CD4-positive, alpha-beta T cell (primary cell): ENCODE results near the gene RAB25. TPM values are rescaled to one million over a fixed set of nuclear protein-coding genes. Genes with fewer than 3 reads are reported as not detected.

Experiments used
- ATAC-seq: fragments of 200-7000 bp; cut with Tn5 transposase; one replicate; pipeline ENCODE4 v1.10.0; 2022; ENCODE audit warnings: mild to moderate bottlenecking; ENCODE audit not compliant: poor library complexity
- CTCF ChIA-PET: fragments of 350-600 bp; sonication (Branson Sonifier 250); formaldehyde crosslinking; loops from one replicate; lab custom pipeline; 2021; ENCODE audit warnings: antibody characterized with exemption, inconsistent platforms; lab: Charles Lee
- POLR2A ChIA-PET: fragments of 350-600 bp; sonication (Branson Sonifier 250); formaldehyde crosslinking; loops from one replicate; lab custom pipeline; 2021; ENCODE audit warnings: antibody characterized with exemption, inconsistent platforms; lab: Charles Lee
- DNase-seq, 14 experiments: peaks; one replicate each; pipeline ENCODE4 v3.0.0-alpha.2; 2013 to 2020; ENCODE audit warnings: mixed read lengths in 2 of 14
- H3K27ac ChIP-seq, 2 donors: one replicate each; pipeline versions ENCODE4 v1.5.1 to v1.7.0; 2013; ENCODE audit warnings: low read length in 2 of 2, low read depth in 1 of 2, mild to moderate bottlenecking in 1 of 2
- H3K27me3 ChIP-seq, 2 experiments: 1 replicate in 1 of 2; 2 replicates in 1 of 2; pipeline versions ENCODE4 v1.6.1 to v1.7.0; 2013; ENCODE audit warnings: low read length in 2 of 2, control low read depth in 1 of 2, mild to moderate bottlenecking in 1 of 2, moderate library complexity in 1 of 2; ENCODE audit not compliant: insufficient read depth in 2 of 2, control insufficient read depth in 1 of 2
- H3K36me3 ChIP-seq: one replicate; pipeline ENCODE4 v1.6.1; 2013; ENCODE audit warnings: low read length, control low read depth; ENCODE audit not compliant: insufficient read depth
- H3K4me1 ChIP-seq: one replicate; pipeline ENCODE4 v1.6.1; 2013; ENCODE audit warnings: low read length, control low read depth; ENCODE audit not compliant: insufficient read depth
- H3K4me3 ChIP-seq: one replicate; pipeline ENCODE4 v1.5.1; 2013; ENCODE audit warnings: mild to moderate bottlenecking, low read length, moderate library complexity
- H3K9me3 ChIP-seq, 2 experiments: 1 replicate in 1 of 2; 2 replicates in 1 of 2; pipeline versions ENCODE4 v1.6.1 to v1.7.0; 2013; ENCODE audit warnings: low read length in 2 of 2, mild to moderate bottlenecking in 2 of 2, control low read depth in 1 of 2, moderate library complexity in 1 of 2; ENCODE audit not compliant: control insufficient read depth in 1 of 2, insufficient read depth in 1 of 2
- H3K27ac Mint-ChIP-seq: one replicate; pipeline ENCODE4 v1.8.0; 2020; ENCODE audit warnings: mixed read lengths
- H3K27me3 Mint-ChIP-seq: one replicate; pipeline ENCODE4 v1.8.0; 2021; ENCODE audit warnings: mixed read lengths
- H3K36me3 Mint-ChIP-seq: one replicate; pipeline ENCODE4 v1.8.0; 2021; ENCODE audit warnings: low read depth, mixed read lengths
- H3K4me1 Mint-ChIP-seq: one replicate; pipeline ENCODE4 v1.8.0; 2021; ENCODE audit warnings: low read depth, mixed read lengths
- H3K4me3 Mint-ChIP-seq: one replicate; pipeline ENCODE4 v1.8.0; 2020; ENCODE audit warnings: mild to moderate bottlenecking, mixed read lengths
- H3K9me3 Mint-ChIP-seq: one replicate; pipeline ENCODE4 v1.8.0; 2020; ENCODE audit warnings: mixed read lengths
- intact Hi-C, 2 experiments: fragments of 100-400 bp; cut with DNase I in 1 of 2; cut with micrococcal nuclease in 1 of 2; formaldehyde crosslinking; loops; one replicate each; pipeline versions ENCODE4 v1.15.1 to v1.9.0; 2023 to 2025; cut with DNase I, micrococcal nuclease
- total RNA-seq, 174 experiments: library from RNA in 2 of 174; stranded (reverse) in 2 of 174; gene quantifications; one replicate each; pipeline ENCODE4 v1.2.3 and lab custom pipeline; 2021 to 2026
- TF ChIP-seq, protein P1 (sequence below): fragments of 200-600 bp; IDR thresholded peaks from one replicate; pipeline ENCODE4 v1.8.0; 2022; ENCODE audit warnings: antibody characterized with exemption, mild to moderate bottlenecking

Gene RAB25
- total RNA-seq, 2 experiments from 2014 or later = 0.58 to 1.3 TPM

DNA sequence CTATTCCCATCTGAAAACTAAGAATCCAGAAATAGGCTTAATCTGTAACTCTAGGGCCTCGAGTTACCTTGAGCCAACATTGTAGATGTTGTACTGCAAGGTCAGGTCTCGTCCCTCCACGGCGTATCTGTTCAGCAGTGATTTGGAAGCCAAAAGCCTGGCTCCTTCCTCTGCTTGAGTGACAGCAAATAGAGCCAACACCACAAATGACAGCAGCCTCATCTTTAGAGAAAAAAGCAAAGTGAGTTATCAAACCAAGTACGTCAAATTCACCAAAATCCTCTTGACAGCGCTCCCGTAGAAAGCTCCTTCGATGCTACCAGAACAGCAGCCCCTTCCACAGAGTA is 41.0 kb upstream of the RAB25 start:
- H3K27ac ChIP-seq = no peak overlapping the region
- peak overlapping the region; percentile 100 for H3K4me3 Mint-ChIP-seq
- H3K27me3 Mint-ChIP-seq = no peaks in the 10 kb centered on the region
- TF ChIP-seq, protein P1, sequence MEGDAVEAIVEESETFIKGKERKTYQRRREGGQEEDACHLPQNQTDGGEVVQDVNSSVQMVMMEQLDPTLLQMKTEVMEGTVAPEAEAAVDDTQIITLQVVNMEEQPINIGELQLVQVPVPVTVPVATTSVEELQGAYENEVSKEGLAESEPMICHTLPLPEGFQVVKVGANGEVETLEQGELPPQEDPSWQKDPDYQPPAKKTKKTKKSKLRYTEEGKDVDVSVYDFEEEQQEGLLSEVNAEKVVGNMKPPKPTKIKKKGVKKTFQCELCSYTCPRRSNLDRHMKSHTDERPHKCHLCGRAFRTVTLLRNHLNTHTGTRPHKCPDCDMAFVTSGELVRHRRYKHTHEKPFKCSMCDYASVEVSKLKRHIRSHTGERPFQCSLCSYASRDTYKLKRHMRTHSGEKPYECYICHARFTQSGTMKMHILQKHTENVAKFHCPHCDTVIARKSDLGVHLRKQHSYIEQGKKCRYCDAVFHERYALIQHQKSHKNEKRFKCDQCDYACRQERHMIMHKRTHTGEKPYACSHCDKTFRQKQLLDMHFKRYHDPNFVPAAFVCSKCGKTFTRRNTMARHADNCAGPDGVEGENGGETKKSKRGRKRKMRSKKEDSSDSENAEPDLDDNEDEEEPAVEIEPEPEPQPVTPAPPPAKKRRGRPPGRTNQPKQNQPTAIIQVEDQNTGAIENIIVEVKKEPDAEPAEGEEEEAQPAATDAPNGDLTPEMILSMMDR = no peak
- peaks cover 44% of the 10 kb centered on the region for H3K36me3 Mint-ChIP-seq
- intact Hi-C loops = loop anchor here (1.0 to 2.0 kb wide), 2 partner anchors 35 to 161 kb away; partner anchors contain the start of genes LAMTOR2 (in 1 of the 2) and SYT11 (in 1 of the 2)
- no peaks in the 10 kb centered on the region for H3K9me3 ChIP-seq
- H3K27me3 ChIP-seq = no peaks in the 10 kb centered on the region
- no peaks in the 10 kb centered on the region for H3K9me3 Mint-ChIP-seq
- DNase-seq (no peak), ATAC-seq (no peak)
- ChIA-PET POLR2A (interaction anchor here (1.6 kb wide), 1 partner anchor 86 kb away, joined by 5 read pairs; the partner anchor contains the start of gene KHDC4), CTCF (interaction anchor here (1.6 to 2.3 kb wide), 2 partner anchors 34 to 46 kb away, joined by 3 to 16 read pairs; partner anchors contain the start of genes LAMTOR2 and UBQLN4)
- peaks cover 24% of the 10 kb centered on the region for H3K36me3 ChIP-seq
- peaks cover 18% of the 10 kb centered on the region for H3K4me1 ChIP-seq
- H3K27ac Mint-ChIP-seq = peak overlapping the region; percentile 91
- peak overlapping the region; percentile 78 for H3K4me3 ChIP-seq
- peaks cover 38% of the 10 kb centered on the region for H3K4me1 Mint-ChIP-seq

DNA sequence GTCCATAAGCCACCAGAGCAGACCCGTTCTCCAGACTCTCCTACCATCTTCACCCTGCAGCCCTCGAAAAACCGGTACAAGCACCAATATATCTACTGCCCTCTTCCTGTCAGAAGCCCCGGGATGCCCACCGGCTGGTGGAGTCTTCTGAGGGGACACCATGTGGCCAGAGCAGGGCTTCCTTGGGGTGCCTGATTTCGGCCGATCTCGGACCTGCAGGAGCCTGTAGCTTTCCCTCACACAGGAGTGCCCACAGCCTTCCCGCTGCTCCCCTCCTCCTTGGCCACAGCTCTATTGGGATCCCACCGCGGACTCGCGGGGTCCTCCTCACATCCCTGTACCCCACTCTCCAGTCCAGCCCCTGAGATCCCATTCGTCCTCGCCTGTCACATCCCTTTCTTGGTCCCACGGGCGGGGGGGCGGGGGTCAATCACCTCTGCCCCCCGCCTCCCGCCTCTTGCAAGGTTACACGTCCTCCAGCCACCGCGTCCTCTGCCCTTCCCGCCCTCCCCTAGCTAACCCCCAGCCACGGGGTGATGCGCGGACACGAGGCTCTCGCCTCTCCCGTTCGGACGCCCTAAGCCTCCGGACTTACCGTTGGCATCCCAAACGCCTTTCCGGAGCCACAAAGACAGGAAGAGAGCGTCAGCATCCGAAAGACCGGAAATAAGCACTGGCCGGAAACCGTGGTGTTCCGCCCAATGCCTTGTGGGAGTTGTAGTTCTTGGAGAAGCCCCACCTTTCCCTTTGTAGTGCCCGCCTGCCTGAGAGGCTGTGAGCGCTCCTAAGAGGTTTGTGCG is 40.5 kb upstream of the RAB25 start, which contains the start of gene SSR2:
Gene SSR2, minus strand, starts transcription at position 659 of the 800 bp plus-strand sequence. CDS start 784 bp downstream, outside the sequence.
- intact Hi-C loops = loop anchor here (1.0 to 2.0 kb wide), 2 partner anchors 34 to 161 kb away; partner anchors contain the start of genes LAMTOR2 (in 1 of the 2) and SYT11 (in 1 of the 2)
- H3K4me1 ChIP-seq = peaks cover 18% of the 10 kb centered on the region
- ChIA-PET CTCF (interaction anchor here (1.6 to 2.3 kb wide), 2 partner anchors 33 to 46 kb away, joined by 3 to 16 read pairs; partner anchors contain the start of genes LAMTOR2 and UBQLN4), POLR2A (interaction anchor here (1.4 to 1.6 kb wide), 2 partner anchors 20 to 86 kb away, joined by 4 to 5 read pairs; partner anchors contain the start of gene KHDC4)
- Mint-ChIP-seq H3K4me3 (peak within 1 kb of the TSS; percentile 100), H3K4me1 (peaks cover 41% of the 10 kb centered on the region), H3K9me3 (no peaks in the 10 kb centered on the region), H3K36me3 (peaks cover 43% of the 10 kb centered on the region), H3K27me3 (no peaks in the 10 kb centered on the region), H3K27ac (peak within 1 kb of the TSS; percentile 91)
- peak within 1 kb of the TSS; percentile 78 for H3K4me3 ChIP-seq
- H3K27ac ChIP-seq = peak within 1 kb of the TSS; percentile 38 to 77
- no peaks in the 10 kb centered on the region for H3K9me3 ChIP-seq
- TF ChIP-seq, protein P1 = no peak
- DNase-seq (peak; percentile 61 to 94 (median 77)), ATAC-seq (peak; percentile 99)
- peaks cover 22% of the 10 kb centered on the region for H3K36me3 ChIP-seq
- H3K27me3 ChIP-seq = no peaks in the 10 kb centered on the region

DNA sequence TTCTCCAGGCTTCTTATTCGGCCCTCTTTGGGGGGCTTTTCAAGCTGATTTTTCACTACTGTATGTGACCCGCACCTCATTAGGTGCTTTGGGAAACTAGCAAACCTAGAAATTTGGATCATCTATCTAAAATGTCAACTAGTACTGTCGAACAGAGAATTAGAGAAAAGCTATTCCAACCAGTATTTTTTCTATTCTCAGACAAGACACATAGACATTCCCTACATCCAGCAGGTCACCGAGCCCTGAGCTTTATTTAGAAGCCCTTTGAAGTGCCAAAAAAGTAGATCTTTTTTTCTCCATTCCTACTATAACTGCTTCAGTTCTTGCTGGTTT is 39.9 kb upstream of the RAB25 start:
- intact Hi-C loops = loop anchor here in 1 of 2 experiments (2.0 kb wide), 1 partner anchor 34 kb away; the partner anchor contains the start of gene LAMTOR2
- H3K4me1 Mint-ChIP-seq = peaks cover 41% of the 10 kb centered on the region
- POLR2A ChIA-PET = interaction anchor here (1.4 to 1.6 kb wide), 2 partner anchors 19 to 87 kb away, joined by 4 to 5 read pairs; partner anchors contain the start of gene KHDC4

More for the DNA sequence above, 39.9 kb upstream of the RAB25 start:
- Histone ChIP-seq H3K4me3 (peak overlapping the region; percentile 78), H3K9me3 (no peaks in the 10 kb centered on the region), H3K27ac (peak overlapping the region; percentile 38 to 77), H3K27me3 (no peaks in the 10 kb centered on the region), H3K4me1 (peaks cover 22% of the 10 kb centered on the region), H3K36me3 (peaks cover 19% of the 10 kb centered on the region)
- no peaks in the 10 kb centered on the region for H3K9me3 Mint-ChIP-seq
- peak overlapping the region; percentile 91 for H3K27ac Mint-ChIP-seq
- peaks cover 4% of the 10 kb centered on the region for H3K27me3 Mint-ChIP-seq
- ATAC-seq (no peak), DNase-seq (no peak)
- H3K36me3 Mint-ChIP-seq = peaks cover 43% of the 10 kb centered on the region
- TF ChIP-seq, protein P1 = no peak
- CTCF ChIA-PET = interaction anchor here (1.6 to 2.3 kb wide), 2 partner anchors 32 to 45 kb away, joined by 3 to 16 read pairs; partner anchors contain the start of genes LAMTOR2 and UBQLN4
- H3K4me3 Mint-ChIP-seq = peak overlapping the region; percentile 100
